ENCODE data around the gene C1orf94. TPM values are rescaled to one million over a fixed set of nuclear protein-coding genes. Genes with fewer than 3 reads are reported as not detected.

C1orf94 gene
- total and polyA plus RNA-seq, 10 donors, result not detected

DNA sequence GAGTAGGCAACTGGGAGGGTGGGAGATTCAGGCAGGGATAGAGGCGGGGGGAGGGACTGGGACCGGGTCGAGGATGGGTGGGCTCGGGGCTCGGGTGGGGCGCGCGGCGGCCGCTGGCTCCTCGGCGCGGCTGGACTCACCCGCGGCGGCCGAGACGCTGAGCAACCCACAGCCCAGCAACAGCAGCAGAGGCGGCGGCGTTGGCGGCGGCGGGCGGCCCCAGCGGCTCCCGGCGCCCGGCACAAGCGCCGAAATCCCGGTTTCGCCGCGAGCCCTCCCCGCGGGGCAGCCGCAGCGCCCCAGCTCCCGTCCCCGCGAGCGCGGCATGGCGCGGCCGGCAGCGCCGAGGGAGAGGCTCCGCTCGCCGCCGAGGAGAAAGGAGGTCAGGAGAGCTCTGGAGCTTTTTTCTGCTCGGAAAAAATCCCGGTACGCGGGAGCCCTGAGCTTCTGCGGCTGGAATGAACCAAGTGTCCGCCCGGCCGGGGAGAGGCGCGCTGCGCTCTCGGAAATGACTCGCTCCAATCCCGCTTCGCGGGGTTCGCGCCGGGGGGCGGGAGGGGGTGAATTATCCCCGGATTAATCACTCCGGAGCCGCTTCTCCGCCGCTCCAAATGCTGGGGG is 11.8 kb upstream of the C1orf94 start, which contains the start of gene CSMD2:
CSMD2 (minus strand) TSS at position 460 of the 621 bp plus-strand sequence; CDS start at position 327, 133 bp downstream.
- no peak for DNase-seq
- WGBS, 5 donors, result 0 to 5% (median 2%) methylated on average over 36 to 78 of the region's 78 CpGs
- H3K4me3 ChIP-seq, result peak within 1 kb of the TSS in 7 of 8 donors; percentile 26 to 66 (median 30)
- no peaks in the 10 kb centered on the region for H3K9me3 ChIP-seq
- H3K36me3 ChIP-seq, result no peaks in the 10 kb centered on the region
- peak within 1 kb of the TSS in 1 of 8 donors; percentile 8 for H3K27ac ChIP-seq
- intact Hi-C loops (cut with DNase I; ENCODE audit: low total_unique reads), result loop anchor here (5.0 to 10.0 kb wide), 3 partner anchors 268 to 530 kb away; no protein-coding TSS in a partner anchor
- peaks cover 11 to 43% (median 29%) of the 10 kb centered on the region in 6 donors for H3K4me1 ChIP-seq
- peaks cover 5 to 99% (median 52%) of the 10 kb centered on the region in 7 donors for H3K27me3 ChIP-seq (replicated peaks in 1 of 7)
- no peak for TF ChIP-seq POLR2A (IDR thresholded peaks at IDR 0.05)
- TF ChIP-seq CTCF (IDR thresholded peaks at IDR 0.05 in 8 of 11, conservative IDR thresholded peaks at IDR 0.05 in 3 of 11), result no peak
- no peak for TF ChIP-seq POLR2AphosphoS5 (IDR thresholded peaks at IDR 0.05)

DNA sequence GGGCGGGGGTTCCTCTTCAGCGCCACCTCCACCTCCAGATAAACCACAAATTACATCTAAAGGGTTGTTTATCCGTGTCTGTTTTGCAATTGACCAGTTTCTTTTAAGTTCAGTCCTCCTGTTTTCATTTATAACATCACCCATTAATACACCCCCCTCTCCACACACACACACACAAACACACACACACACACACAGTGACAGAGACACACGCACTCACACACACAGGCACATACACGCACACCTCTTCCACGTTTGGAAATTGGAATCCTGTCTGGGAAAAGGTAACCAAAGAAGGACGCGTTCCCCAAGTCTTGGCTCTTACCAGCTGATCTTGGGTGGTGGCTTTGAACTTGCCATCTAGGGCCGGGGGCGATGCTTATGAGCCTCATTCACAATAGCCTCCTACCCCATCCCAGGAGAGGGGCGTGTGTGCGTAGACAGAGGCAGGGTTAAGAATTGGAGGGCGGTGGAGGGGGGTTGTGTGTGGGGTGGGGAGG is 11.2 kb upstream of the C1orf94 start:
- Histone ChIP-seq H3K4me1 (peaks cover 11 to 43% (median 29%) of the 10 kb centered on the region in 6 donors), H3K9me3 (no peaks in the 10 kb centered on the region), H3K36me3 (no peaks in the 10 kb centered on the region), H3K4me3 (peak overlapping the region in 4 of 8 donors; percentile 30 to 66 (median 45)), H3K27ac (no peak overlapping the region), H3K27me3 (replicated peaks in 1 of 7) (peaks cover 5 to 99% (median 52%) of the 10 kb centered on the region in 7 donors)
- DNase-seq, result no peak
- intact Hi-C loops (cut with DNase I; ENCODE audit: low total_unique reads), result loop anchor here (10.0 kb wide), 2 partner anchors 431 to 531 kb away; no protein-coding TSS in a partner anchor
- no peak for TF ChIP-seq POLR2A (IDR thresholded peaks at IDR 0.05)
- TF ChIP-seq POLR2AphosphoS5 (IDR thresholded peaks at IDR 0.05), result no peak
- TF ChIP-seq CTCF (IDR thresholded peaks at IDR 0.05 in 8 of 11, conservative IDR thresholded peaks at IDR 0.05 in 3 of 11), result no peak
- WGBS, 5 donors, result 4 to 6% (median 4%) methylated on average over 10 to 13 of the region's 13 CpGs

DNA sequence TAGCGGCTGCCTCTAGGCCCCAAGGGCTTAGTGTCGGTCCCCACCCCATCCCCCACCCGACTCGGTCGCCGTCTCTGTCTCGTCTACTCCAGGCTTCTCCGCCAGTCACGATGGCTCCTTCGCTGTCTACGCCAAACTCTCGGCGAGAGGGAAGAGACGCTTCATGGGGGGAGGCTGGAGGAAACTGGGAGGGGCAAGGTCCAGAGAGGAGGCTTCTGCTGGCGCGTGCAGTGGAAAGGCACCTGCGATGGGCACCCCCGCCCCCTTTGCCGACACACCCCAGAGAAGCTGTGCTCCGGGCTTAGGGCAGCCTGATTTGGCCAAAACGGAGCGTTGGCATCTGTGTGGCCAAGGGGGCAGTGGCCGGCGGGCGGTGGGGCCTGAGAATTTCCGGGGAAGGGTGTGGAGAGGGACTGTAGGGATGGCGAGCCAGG is 10.5 kb upstream of the C1orf94 start:
- Histone ChIP-seq H3K27ac (no peak overlapping the region), H3K36me3 (no peaks in the 10 kb centered on the region), H3K4me1 (peaks cover 11 to 43% (median 29%) of the 10 kb centered on the region in 6 donors), H3K4me3 (peak overlapping the region in 1 of 8 donors; percentile 66), H3K9me3 (no peaks in the 10 kb centered on the region), H3K27me3 (replicated peaks in 1 of 7) (peaks cover 5 to 99% (median 52%) of the 10 kb centered on the region in 7 donors)
- DNase-seq, result no peak
- intact Hi-C loops (cut with DNase I; ENCODE audit: low total_unique reads), result loop anchor here (10.0 kb wide), 2 partner anchors 431 to 531 kb away; no protein-coding TSS in a partner anchor
- 5 to 7% (median 6%) methylated on average over 27 of the region's 27 CpGs for WGBS, 5 donors
- TF ChIP-seq POLR2AphosphoS5 (IDR thresholded peaks at IDR 0.05) (no peak), CTCF (IDR thresholded peaks at IDR 0.05 in 8 of 11, conservative IDR thresholded peaks at IDR 0.05 in 3 of 11) (no peak), POLR2A (IDR thresholded peaks at IDR 0.05) (no peak)

Measured in spleen (tissue), 11 donors.